Activated T-helper 2 cell treated with anti-CD3 and anti-CD28 coated beads, Interferon-gamma antibody, Interleukin-2, Interleukin-4, amounts not matched to agents 10 μg/mL and 5 μg/mL and 100 μg/mL, durations not matched to agents 14 hours and 24 hours and 36 hours (primary cell): ENCODE results near the gene TMED3. TPM values are rescaled to one million over a fixed set of nuclear protein-coding genes. Genes with fewer than 3 reads are reported as not detected.

ENCODE experiments used
- DNase-seq: peaks from one replicate; pipeline ENCODE4 v3.0.0; 2021; ENCODE audit warnings: low spot score
- H3K27ac Mint-ChIP-seq: one replicate; pipeline ENCODE4 v1.8.0; 2021; ENCODE audit warnings: mixed read lengths
- H3K27me3 Mint-ChIP-seq: one replicate; pipeline ENCODE4 v1.8.0; 2021; ENCODE audit warnings: low read depth, mixed read lengths
- H3K36me3 Mint-ChIP-seq: one replicate; pipeline ENCODE4 v1.8.0; 2021; ENCODE audit warnings: low read depth, mixed read lengths
- H3K4me1 Mint-ChIP-seq: one replicate; pipeline ENCODE4 v1.8.0; 2021; ENCODE audit warnings: low read depth, mixed read lengths
- H3K4me3 Mint-ChIP-seq: one replicate; pipeline ENCODE4 v1.8.0; 2021; ENCODE audit warnings: low read depth, mild to moderate bottlenecking, moderate library complexity, mixed read lengths
- H3K9me3 Mint-ChIP-seq: one replicate; pipeline ENCODE4 v1.8.0; 2021; ENCODE audit warnings: mixed read lengths
- intact Hi-C: fragments of 100-400 bp; cut with micrococcal nuclease; formaldehyde crosslinking; loops from one replicate; pipeline ENCODE4 v1.15.1; 2023
- total RNA-seq: library from RNA; stranded (reverse); gene quantifications from 2 replicates; pipeline ENCODE4 v1.2.3, GENCODE V29; 2022

Gene TMED3
- total RNA-seq, 1 donor from 2014 or later, result 49.8 TPM

DNA sequence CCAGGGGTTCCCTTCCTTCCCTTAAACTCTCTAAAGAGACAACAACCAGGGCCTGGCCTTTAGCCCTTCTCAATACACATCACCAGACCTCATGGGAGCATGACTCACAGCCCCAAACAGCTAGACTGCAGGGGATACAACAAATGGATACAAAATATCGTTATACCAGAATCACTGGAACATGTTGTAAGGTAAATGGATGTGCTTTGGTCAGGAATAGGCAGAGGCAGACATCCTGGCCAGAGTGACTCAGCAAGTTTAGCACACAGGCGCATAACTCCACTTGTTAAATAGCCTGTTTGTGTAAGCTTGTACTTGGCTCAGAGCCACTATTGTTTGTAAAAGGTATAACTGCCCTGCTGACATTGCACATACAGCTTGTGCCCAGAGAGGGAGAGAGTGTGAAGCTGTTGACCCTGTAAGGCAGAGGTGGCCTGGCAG, 18.3 kb downstream of the TMED3 start:
- peaks cover 4% of the 10 kb centered on the region for H3K4me1 Mint-ChIP-seq
- H3K36me3 Mint-ChIP-seq, result peaks cover 36% of the 10 kb centered on the region
- H3K4me3 Mint-ChIP-seq, result no peak overlapping the region
- no peak for DNase-seq
- no peak overlapping the region for H3K27ac Mint-ChIP-seq
- intact Hi-C loops, result no loop called here
- no peaks in the 10 kb centered on the region for H3K9me3 Mint-ChIP-seq
- H3K27me3 Mint-ChIP-seq, result no peaks in the 10 kb centered on the region

DNA sequence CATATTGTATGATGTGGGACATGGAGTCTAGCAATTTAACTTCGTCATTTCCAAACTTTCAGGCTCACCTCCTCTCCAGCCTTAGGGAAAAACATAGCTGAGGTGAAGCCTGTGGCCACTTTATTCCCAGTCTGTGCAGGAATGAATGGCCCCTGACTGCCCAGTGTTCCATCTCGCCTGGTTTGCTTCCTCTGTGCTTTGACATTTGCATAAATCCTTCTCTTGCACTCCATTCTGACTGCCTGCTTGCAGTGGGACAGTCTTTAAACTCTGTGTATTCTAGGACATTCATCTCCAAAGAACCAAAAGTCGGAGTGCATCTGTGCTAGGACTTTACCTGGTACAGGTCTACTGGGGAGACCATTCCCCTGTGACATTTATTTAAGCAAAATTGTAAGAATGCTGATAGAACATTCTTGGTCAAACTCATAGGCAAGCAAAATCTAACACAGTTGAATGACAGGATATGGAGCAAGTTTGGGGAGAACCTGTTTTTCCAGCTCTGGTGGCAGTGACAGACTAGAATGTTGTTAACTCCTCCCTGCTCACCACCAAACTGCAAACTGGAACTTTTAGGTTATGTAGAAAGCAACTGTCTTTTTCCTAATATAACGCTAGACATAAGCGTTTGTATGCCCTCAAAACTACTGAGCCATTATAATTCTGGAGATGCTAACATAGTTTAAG, 22.1 kb downstream of the TMED3 start:
- Mint-ChIP-seq H3K4me1 (peaks cover 4% of the 10 kb centered on the region), H3K36me3 (peaks cover 9% of the 10 kb centered on the region), H3K27me3 (no peaks in the 10 kb centered on the region), H3K9me3 (no peaks in the 10 kb centered on the region), H3K27ac (no peak overlapping the region), H3K4me3 (no peak overlapping the region)
- no peak for DNase-seq
- intact Hi-C loops, result no loop called here

DNA sequence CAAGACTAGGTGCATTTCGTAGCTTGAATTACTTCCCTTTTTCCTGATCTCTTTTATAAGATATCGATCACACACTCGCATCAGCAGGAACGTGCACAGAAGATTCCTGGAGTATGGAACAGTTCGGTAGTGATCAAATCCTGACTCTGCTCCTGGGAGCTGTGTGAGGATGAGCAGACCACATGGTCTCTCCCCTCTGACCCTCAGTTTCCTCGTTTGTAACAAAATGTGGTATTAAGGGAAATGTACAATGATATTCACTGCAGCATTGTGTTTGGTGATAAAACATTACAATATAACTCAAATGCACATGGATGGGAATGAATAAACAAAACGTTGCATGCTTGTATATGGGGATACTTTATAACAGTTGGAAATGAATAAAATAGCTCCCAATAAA, 26.7 kb downstream of the TMED3 start:
- H3K27ac Mint-ChIP-seq, result no peak overlapping the region
- no peak for DNase-seq
- no peaks in the 10 kb centered on the region for H3K27me3 Mint-ChIP-seq
- H3K36me3 Mint-ChIP-seq, result no peaks in the 10 kb centered on the region
- peaks cover 2% of the 10 kb centered on the region for H3K4me1 Mint-ChIP-seq
- intact Hi-C loops, result no loop called here
- H3K9me3 Mint-ChIP-seq, result no peaks in the 10 kb centered on the region
- no peak overlapping the region for H3K4me3 Mint-ChIP-seq

DNA sequence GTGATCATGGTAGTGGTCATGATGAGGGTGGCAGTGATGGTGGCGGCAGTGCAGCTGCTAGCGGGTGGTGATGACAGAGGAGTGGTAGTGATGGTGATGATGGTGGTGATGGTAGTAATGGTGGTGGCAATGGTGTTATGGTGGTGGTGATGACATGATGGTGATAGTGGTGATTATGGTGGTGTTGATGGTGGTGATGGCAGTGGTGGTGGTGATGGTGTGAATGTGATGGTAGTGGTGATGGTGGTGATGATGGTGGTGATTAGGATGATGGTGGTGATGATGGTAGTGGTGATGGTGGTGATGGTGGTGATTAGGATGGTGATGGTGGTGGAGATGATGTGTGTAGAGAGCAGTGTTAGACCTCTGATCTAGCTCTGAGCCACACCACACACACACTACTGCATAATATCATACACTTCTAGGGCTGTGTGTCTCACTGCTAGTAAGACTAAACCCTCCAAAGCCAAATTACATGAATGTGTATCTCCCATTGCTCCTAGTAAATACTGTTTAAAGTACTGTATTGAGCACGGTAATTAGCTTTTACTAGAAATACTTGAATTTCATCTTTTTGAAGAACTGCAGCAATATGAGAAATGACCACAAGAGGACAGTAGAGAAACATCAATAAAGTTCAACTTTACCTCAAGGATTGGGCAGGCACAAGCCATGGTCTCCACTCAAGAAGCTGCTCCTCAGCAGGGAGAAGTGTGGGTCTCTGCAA, 28.8 kb downstream of the TMED3 start:
- intact Hi-C loops, result loop anchor here (1.0 kb wide), 1 partner anchor 257 kb away; no protein-coding TSS in a partner anchor
- H3K4me1 Mint-ChIP-seq, result no peaks in the 10 kb centered on the region
- H3K27me3 Mint-ChIP-seq, result no peaks in the 10 kb centered on the region
- DNase-seq, result no peak
- H3K4me3 Mint-ChIP-seq, result no peak overlapping the region
- no peaks in the 10 kb centered on the region for H3K9me3 Mint-ChIP-seq
- H3K36me3 Mint-ChIP-seq, result no peaks in the 10 kb centered on the region
- no peak overlapping the region for H3K27ac Mint-ChIP-seq

DNA sequence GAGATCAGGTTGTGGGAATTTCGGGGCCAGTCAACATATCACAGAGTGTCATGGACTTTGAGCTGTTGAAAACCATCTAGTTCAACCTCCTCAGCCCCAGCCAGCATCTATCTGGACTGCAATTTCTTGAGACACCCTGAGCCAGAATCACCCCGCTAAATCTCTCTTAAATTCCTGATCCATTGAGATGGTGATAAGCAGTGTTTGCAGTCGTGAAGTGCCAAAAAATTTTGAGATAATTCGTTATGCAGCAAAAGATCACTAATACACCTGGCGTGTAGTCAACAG, 29.3 kb downstream of the TMED3 start:
- Mint-ChIP-seq H3K36me3 (no peaks in the 10 kb centered on the region), H3K27me3 (no peaks in the 10 kb centered on the region), H3K9me3 (no peaks in the 10 kb centered on the region), H3K4me1 (no peaks in the 10 kb centered on the region), H3K4me3 (no peak overlapping the region), H3K27ac (no peak overlapping the region)
- intact Hi-C loops, result loop anchor here (1.0 kb wide), 1 partner anchor 256 kb away; no protein-coding TSS in a partner anchor
- DNase-seq, result no peak

DNA sequence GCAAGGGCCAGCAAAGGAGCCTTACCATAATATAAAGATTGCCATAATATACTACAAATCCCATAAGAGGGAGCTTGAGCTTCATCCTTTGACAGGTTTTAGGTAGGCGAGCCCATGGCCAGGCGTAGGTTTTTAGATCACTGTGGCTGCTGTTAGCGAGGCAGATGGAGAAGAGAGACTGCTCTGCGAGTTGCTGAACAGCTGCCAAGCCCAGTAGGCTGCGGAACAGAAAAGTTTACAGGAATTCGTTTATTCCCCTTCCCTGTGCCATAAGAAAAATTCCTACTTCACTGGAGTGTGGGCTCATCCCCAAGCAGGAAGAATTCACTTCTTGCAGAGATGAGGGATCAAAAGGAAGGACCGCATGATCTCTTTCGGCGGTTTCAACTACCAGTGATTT, 30.5 kb downstream of the TMED3 start:
- Mint-ChIP-seq H3K27ac (no peak overlapping the region), H3K27me3 (no peaks in the 10 kb centered on the region), H3K4me3 (no peak overlapping the region), H3K36me3 (no peaks in the 10 kb centered on the region), H3K9me3 (no peaks in the 10 kb centered on the region), H3K4me1 (no peaks in the 10 kb centered on the region)
- intact Hi-C loops, result no loop called here
- DNase-seq, result no peak

DNA sequence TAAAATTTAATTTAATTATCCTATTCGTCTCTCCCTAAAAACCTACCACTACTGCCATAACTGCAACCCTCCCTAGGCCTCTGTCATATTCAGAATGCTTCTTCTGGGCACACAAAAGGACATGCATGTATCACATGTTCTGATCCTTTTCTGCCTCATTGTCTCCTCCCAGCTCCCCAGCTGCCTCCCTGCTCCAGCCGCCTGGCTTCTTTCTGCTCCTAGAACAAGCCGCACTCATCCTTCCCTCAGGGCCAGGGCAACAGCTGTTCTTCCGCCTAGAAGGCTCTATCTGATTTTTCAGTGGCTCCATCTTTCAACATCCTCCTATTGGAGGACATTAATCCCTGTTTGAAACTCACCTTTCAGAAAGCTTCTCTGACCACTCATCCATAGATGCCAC, 38.6 kb downstream of the TMED3 start:
- DNase-seq, result no peak
- Mint-ChIP-seq H3K4me3 (no peak overlapping the region), H3K36me3 (no peaks in the 10 kb centered on the region), H3K4me1 (no peaks in the 10 kb centered on the region), H3K9me3 (no peaks in the 10 kb centered on the region), H3K27ac (no peak overlapping the region), H3K27me3 (no peaks in the 10 kb centered on the region)
- intact Hi-C loops, result no loop called here

DNA sequence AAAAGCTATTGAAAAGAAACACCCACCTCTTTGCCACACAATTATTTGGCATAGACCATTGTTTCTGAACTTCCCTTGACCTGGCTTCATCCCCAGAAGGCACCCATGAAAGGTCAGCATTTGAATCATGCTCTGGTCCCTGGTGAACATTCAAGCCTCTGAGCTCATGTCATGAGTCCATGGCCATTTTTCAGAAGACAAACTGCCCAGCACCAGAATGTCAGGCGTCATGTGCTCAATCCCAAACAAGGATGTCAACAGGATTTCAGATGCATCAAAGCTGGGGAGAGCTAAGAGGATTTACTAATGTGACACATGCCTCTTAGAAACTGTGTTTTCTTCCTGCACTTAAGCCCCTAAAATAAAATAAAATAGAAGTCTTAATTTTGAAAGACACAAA, 41.3 kb downstream of the TMED3 start:
- no peaks in the 10 kb centered on the region for H3K4me1 Mint-ChIP-seq
- intact Hi-C loops, result no loop called here
- H3K4me3 Mint-ChIP-seq, result no peak overlapping the region
- no peaks in the 10 kb centered on the region for H3K9me3 Mint-ChIP-seq
- no peak overlapping the region for H3K27ac Mint-ChIP-seq
- DNase-seq, result no peak
- H3K36me3 Mint-ChIP-seq, result no peaks in the 10 kb centered on the region
- no peaks in the 10 kb centered on the region for H3K27me3 Mint-ChIP-seq

DNA sequence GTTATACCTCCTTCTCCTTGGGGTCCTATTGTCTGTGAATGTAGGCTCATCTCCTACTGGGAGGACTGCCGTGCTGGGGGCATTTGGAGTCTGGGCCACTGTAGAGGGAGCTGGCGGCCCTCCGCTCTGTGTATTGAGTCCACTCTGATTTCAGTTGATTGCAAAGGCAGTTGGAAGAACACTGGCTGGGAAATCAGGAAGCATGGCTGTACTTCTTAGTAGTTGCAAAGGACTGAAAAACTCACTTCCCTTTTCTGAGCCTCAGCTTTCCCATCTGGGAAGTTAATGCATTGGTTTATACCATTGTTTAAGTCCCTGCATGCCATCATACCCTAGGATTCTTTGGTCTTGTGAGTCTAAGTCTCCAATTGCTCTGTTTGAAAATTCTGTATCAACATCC, 46.7 kb downstream of the TMED3 start:
- Mint-ChIP-seq H3K4me1 (no peaks in the 10 kb centered on the region), H3K36me3 (no peaks in the 10 kb centered on the region), H3K4me3 (no peak overlapping the region), H3K9me3 (no peaks in the 10 kb centered on the region), H3K27me3 (no peaks in the 10 kb centered on the region), H3K27ac (no peak overlapping the region)
- DNase-seq, result no peak
- intact Hi-C loops, result no loop called here

DNA sequence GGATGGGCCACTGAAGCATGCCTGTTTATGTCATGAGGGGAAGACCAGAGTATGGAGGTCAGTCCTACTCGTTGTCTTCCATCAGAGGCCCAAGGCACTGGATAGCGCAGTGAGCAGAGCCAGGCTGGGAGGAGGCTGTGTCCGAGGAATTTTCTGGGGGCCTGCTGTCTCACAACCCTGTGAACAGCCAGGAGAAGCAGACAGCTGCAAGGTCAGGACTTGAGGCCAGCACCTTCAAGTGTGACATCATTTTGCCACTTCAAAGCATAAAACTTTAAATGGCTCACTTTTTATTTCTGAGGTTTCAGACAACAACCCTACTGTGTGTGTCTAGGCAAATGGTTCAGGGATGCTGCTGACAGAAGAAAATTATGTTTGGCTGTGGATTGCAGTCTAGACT, 47.2 kb downstream of the TMED3 start:
- no peak for DNase-seq
- H3K36me3 Mint-ChIP-seq, result no peaks in the 10 kb centered on the region
- no peaks in the 10 kb centered on the region for H3K9me3 Mint-ChIP-seq
- intact Hi-C loops, result no loop called here
- no peaks in the 10 kb centered on the region for H3K4me1 Mint-ChIP-seq
- H3K4me3 Mint-ChIP-seq, result no peak overlapping the region
- no peak overlapping the region for H3K27ac Mint-ChIP-seq
- H3K27me3 Mint-ChIP-seq, result no peaks in the 10 kb centered on the region

DNA sequence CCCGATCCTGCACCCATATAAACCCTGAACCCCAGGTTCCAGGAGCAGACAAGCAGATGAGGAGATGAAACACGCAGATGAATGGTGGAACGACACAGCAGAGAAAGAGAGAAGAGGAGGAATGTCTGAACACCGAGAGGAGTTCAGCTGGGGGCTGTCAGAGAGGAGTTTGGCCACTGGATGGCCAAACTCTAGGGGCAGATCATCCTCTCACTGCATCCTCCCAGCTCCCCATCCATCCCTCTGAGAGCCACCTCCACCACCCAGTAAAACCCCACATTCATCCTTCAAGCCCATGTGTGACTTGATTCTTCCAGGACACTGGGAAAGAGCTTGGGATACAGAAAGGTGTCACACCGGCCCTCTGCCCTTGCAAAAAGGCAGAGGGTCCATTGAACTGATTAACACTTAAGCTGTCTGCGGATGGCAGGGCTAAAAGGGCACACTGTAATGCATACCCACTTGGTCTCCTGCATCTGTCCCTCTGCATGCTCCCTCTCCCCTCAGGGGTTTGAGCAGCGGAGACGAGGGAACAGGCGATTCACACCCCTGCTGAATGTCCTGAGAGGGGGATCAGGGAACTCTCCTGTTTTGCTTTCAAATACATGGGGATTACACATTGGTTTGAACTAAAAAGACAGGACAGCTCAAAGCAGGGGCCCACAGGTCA, 53.8 kb downstream of the TMED3 start:
- no peak for DNase-seq
- Mint-ChIP-seq H3K4me3 (no peak overlapping the region), H3K36me3 (no peaks in the 10 kb centered on the region), H3K27ac (no peak overlapping the region), H3K27me3 (no peaks in the 10 kb centered on the region), H3K4me1 (no peaks in the 10 kb centered on the region), H3K9me3 (no peaks in the 10 kb centered on the region)
- intact Hi-C loops, result no loop called here

DNA sequence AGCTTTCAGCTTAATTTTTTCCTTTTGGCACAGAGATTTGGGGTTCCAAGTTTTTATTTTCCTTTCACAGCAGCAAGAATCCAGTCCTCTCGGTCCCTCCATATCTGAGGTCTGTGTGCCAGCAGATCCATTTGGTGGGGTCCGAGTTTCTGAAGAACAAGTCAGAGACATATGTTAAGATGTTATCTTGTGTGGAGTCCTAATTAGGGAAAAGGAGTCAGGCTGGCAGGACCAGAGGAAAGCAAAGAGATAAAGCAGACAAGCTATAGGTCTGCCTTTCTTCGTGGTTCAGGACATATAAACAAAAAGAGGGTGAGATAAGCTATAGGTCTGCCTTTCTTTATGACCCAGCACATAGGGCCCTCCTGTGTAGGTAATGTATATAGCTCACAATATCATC, 54.9 kb downstream of the TMED3 start:
- Mint-ChIP-seq H3K27me3 (no peaks in the 10 kb centered on the region), H3K4me3 (no peak overlapping the region), H3K36me3 (no peaks in the 10 kb centered on the region), H3K9me3 (no peaks in the 10 kb centered on the region), H3K4me1 (peaks cover 4% of the 10 kb centered on the region), H3K27ac (no peak overlapping the region)
- intact Hi-C loops, result no loop called here
- DNase-seq, result no peak

DNA sequence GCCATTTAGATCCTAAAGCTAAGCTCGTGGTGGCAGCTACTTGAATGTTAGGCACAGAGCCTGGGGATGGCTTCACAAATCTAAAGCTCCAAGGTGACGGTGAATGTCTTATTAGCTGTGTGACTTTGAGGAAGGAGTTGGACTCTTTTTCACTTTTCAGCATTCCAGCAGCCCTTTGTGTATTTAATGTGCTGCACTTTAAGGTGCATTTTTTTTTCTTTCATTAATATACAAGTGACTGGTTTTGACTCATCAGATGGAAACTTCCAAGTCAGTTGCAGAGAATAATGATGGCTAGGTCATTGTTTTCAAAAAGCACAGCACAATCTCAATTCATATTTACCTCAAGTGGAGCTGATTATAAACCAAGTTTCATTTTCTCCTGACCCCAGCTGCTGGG, 55.8 kb downstream of the TMED3 start:
- Mint-ChIP-seq H3K27me3 (no peaks in the 10 kb centered on the region), H3K27ac (no peak overlapping the region), H3K9me3 (no peaks in the 10 kb centered on the region), H3K4me3 (no peak overlapping the region), H3K36me3 (no peaks in the 10 kb centered on the region), H3K4me1 (peaks cover 4% of the 10 kb centered on the region)
- DNase-seq, result no peak
- intact Hi-C loops, result no loop called here
